ENCODE data around the gene GPALPP1.
"Not testable (repeated sequence)": the region's sequence is repeated elsewhere in the genome, so short reads cannot be mapped to it uniquely, and the experiment has no call there.

Gene GPALPP1

DNA sequence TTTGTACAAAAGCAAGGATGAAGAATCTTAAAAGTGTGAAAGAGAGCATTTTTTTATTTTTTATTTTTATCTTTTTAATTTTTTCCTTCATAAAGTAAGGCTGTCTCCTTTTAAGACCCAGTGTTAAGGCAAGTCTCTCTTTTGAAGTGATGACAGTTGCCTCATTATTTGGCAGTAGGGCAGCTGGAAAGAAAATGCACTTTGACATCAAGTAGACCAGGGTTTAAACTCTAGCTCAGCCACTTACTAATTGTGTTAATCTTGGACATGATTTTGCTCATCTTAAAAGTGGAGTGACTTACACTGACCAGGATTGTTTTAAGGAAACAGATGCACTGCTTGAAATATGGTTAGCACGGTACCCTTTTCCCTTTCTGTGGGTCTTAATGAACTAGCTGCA lies 18.5 kb downstream of the GPALPP1 start:
- DNase-seq = no peak

DNA sequence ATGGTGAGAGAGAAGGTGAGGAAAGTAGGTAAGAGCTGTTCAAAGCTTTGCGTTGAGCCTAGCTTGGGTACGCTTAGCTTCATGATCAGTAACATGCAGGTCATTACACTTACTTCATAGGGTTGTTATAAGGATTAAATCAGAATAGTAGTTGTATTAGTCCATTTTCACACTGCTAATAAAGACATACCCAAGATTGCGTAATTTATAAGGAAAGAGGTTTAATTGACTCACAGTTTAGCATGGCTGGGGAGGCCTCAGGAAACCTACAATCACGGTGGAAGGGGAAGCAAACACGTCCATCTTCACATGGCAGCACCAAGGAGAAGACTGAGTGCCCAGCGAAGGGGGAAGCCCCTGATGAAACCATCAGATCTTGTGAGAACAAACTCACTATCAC lies 21.9 kb downstream of the GPALPP1 start:
- DNase-seq = no peak

DNA sequence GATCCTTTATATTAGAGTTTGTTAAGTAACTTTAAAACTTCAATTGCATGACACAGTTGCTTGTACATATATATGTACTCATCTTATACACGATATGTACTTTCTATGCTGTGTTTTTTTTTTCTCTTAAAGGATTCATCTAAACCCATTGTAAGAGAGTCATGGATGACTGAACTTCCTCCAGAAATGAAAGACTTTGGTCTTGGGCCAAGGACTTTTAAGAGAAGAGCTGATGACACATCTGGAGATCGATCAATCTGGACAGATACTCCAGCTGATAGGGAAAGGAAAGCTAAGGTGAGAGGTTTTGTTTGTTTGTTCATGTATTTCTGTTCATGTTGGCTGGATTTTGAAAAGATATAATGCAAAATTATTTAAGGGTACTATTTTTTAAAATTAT lies 26.0 kb downstream of the GPALPP1 start:
- no peak for DNase-seq

DNA sequence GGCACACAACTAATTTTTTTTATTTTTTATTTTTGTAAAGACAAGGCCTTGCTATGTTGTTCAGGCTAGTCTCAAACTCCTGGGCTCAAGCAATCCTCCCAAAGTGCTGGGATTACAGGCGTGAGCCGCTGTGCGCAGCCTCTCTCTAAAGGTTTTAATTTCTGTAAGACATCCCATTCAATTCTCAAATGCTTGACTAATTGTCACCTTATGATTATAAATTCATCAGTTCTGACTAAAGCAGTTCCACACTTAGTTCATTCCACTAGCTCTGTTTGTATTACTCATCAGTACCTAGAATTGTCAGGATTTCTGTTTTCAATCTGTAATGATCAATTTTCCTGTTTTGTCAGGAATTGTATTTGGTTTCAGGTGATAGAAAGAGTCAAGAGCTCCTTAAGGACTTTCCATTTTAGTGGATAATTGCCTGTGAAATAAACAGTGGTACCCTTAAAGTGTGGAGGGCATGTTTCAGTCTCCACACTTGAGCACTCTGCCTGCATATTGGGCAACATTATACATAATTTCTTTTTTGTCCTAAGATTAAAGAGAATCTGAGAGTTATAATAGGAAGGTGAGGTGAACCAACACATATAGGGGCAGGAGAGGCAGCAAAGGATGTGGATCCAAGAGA lies 27.6 kb downstream of the GPALPP1 start:
- no peak for DNase-seq

DNA sequence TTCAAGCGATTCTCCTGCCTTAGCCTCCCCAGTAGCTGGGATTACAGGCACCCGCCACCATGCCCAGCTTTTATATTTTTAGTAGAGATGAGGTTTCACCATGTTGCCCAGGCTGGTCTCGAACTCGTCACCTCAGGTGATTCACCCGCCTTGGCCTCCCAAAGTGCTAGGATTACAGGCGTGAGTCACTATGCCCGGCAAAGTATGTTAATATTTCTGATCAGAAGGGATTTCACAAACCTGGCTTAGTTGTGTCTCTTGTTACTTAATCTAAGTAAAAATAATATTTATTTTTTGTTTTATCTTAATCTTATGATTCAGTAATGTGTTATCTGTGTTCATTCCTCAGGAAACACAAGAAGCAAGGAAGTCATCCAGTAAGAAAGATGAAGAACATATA lies 30.6 kb downstream of the GPALPP1 start:
- DNase-seq = not testable (repeated sequence)

DNA sequence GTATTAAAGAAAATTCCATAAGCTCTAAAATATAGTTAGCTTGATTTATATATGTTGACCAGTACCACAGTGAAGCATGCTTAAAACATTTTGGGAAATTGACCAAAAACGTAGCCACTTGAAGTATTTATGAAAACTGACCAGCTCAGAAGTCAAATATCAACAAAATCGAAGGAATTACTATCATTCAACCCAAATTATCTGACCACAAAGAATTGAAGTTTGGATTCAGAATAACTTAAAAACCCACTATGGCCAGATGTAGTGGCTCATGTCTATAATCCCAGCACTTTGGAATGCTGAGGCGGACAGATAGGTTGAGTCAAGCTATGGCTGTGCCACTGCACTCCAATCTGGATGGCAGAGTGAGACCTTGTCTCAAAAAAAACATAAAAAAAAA lies 31.9 kb downstream of the GPALPP1 start:
- no peak for DNase-seq

DNA sequence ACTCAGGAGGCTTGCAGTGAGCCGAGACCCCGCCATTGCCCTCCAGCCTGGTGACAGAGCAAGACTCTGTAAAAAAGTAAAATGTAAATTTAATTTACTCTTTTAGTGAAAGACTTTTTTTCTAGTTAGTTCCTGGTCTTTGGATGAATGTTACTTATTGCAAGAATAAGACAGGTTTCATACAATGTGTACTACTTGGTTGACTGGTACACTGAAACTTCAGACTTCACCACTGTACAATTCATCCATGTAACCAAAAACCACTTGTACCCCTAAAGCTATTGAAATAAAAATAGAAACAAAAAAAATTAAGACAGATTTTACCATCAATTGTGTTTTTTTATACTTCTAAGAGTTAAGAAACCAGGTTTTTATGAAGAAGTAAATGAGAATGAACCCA lies 35.5 kb downstream of the GPALPP1 start:
- DNase-seq = no peak

DNA sequence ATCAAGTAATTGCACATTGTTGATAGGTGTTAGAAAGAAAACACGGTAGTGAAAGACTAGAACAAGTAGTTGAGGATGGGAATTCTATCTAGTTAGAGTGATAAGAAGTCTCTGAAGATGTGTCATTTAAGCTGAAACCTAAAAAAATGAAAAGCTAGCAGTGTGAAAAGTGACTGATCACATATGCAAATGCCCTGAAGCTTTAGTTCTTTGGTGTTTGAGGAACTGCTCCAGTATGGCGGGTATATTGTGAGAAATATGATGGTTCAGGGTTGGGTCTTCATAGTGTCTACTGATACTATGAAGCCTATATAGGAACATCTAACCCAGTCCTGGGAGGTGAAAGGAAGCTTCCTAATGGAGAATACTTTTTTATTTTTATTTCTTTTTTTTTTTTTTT lies 45.0 kb downstream of the GPALPP1 start:
- DNase-seq = no peak

DNA sequence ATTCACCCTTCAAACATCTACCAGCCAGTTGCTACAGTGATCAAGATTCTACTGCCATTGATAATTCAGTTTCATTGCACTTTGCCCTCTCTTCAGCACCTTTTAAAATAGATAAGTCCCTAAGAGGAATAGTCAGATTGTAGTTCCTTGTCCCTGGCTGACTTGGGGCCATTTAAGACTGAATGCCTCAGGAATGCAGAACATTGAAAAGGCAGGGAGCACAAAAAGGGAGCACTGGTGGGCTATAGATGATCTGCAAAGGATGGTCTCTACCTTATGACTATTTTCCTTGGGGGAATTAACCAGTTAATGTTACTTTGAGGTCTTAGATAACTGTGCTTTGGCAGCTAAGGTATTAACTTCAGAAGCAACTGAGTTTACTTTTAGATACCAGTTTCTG lies 46.9 kb downstream of the GPALPP1 start:
- no peak for DNase-seq

DNA sequence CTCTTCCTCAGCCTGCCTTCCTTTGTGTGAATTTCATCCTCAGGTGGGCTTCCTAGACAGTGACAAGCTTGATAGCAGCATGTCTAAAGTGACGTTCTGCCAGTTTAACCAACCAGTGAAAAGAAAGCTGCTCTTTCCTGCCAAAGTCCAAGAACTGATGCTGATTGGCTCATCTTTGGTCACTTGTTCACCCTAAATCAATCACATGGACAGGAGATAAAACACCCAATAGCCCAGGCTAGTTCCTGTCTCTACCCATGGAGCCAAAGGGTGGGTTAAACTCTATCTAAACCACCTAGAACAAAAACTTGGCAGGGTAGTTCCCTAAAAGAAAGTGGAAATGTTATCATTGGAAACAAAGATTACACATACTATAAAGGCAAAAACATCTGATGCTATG lies 50.8 kb downstream of the GPALPP1 start:
- DNase-seq = no peak

DNA sequence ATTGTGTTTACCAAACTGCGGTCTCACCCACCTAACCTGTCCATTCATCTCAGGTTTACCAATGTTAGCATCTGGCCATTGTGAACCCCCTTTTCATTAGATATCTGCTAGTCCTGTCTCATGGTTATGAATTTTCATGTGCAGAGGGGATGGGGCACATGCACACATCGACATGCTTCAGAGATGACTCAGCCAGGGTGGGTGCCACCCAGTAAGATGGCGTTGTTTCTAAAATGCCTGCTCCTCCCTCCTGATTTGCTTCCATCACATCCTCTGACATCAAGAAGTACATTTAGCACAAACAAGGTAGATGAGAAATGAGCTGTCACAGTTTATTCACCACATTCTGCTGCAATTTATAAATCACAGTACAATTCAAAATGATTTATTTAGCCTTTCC lies 51.3 kb downstream of the GPALPP1 start:
- no peak for DNase-seq

DNA sequence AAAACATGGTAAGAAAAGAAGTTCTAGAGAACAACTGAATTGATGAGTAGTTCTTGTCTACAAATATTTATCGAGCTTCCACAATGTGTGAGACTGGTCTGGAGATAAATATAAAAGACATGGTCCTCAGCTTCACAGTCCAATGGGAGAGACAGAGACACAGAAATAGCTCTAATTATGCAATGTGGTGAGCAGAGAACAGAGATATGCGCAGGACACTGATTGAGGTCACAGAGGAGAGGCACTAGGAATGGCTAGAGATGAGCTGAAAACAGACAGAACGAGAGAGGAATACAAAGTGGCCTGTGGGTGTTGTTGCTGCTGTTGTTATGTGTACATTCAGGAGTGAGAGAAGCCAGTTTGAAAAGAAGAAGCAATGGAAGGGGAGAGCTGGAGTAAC lies 53.2 kb downstream of the GPALPP1 start:
- DNase-seq = no peak

DNA sequence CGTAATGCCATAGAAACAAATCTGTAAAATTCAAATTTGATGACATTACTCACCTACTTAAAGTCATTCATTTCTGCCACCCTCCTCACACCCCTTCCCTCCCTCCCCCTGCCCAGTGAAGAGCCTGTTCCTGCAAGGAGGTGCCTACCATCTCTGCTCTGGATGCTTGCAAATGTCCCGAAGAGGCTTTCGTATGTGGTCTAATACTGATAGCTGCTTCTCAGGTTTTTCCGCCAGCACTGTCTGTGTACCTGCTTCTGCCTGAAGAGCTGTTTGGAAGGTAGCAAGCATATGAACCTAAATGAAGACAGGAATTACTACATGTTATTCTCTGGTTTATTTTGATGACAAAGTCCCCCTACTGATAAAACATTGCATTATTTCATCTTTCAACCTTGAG lies 57.1 kb downstream of the GPALPP1 start:
- DNase-seq = no peak

DNA sequence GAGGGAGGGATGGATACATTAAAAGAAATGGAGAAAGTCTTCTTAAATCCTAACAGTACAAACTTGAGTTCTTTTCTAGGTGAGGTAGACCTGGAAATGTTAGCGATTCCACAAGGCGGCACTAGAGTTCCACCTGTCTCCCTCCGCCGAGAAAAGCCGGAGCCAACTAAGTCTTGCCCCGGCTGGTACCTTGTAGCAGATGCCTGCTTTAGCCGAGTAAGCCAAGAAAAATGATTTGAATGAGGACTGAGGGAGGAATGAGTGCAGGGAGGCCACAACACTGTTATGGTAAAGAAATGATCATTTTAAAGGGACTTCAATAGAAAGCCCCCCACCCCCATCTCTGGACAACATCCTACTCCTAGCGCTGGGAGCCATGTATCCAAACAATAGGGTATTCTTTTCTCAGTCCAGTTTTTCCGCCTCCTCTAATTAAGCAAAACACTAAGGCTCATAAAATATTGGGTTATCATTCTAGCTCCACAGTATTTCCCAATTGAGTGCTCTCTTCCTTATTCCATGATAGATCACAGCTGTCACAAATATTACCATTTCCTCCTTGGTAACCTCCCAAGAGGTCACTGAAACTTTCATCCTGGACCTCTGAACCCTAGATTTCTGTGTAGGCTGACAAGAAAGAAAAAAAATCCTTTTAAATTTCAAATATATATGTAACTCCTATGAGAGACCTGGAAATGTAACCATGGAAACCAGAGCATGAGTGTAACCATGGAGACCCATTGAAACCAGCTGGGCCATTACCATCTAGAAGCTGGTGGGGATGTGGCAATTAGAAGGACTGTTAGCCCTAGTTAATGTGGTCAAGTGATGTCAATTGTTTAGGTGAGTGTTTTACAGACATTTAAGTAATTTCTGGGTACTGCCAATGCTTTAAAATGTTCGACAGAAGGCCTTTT lies 58.3 kb downstream of the GPALPP1 start:
- DNase-seq = peak; percentile 23

DNA sequence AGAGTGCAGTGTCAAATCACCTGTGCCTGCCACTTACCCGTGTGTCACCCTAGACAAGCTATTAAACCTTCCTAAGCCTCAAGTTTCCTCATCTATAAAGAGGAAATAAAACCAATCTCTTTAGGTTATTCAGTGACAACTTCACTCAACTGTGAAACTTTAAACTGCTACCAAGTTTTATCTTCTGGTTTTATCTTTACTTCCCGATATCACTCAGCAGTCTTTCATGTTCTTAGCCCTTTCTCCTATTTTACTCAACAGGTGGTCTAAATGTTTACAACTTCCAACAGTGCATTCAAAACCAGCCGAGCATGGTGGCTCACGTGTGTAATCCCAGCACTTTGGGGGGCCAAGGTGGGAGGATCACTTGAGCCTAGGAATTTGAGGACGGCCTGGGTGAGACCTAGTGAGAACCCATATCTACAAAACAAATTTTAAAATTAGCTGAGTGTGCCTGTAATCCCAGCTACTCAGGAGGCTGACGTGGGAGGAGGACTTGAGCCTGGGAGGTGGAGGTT lies 59.6 kb downstream of the GPALPP1 start:
- no peak for DNase-seq

DNA sequence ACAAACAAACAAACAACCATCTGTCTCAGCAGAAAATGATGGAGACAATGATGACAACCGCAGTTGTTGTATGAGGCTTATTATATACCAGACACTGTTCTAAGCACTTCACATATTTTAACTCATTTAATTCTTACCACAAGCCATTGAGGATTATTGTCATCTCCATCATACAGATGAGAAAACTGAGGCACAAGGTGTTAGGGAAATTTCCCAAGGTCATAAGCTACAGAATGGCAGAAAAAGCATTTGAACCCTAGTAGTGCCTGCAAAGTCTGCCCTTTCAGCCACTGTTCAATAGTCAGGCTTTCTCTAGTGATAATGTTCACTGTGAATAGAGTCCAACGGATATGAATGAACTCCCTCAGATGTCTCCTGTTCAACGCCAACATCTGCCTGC lies 60.1 kb downstream of the GPALPP1 start:
- DNase-seq = no peak

DNA sequence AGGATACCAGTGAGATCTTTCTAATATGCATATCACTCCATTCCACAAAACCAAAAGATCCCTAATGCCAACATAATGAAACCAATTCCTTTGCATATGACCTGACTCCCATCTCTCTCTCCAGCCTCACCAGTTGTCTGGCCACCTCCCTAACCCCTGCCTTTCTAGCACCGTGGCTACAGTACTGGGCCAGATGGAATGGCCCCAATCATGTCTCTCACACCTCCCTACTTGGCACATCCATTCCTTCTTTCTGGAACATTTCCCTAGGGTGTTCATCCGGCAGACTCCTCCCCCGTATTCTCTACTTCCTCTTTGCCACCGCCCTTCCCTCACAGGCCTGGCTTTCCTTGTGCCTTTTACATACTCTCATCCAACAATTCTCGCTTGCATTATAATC lies 62.0 kb downstream of the GPALPP1 start:
- DNase-seq = no peak

DNA sequence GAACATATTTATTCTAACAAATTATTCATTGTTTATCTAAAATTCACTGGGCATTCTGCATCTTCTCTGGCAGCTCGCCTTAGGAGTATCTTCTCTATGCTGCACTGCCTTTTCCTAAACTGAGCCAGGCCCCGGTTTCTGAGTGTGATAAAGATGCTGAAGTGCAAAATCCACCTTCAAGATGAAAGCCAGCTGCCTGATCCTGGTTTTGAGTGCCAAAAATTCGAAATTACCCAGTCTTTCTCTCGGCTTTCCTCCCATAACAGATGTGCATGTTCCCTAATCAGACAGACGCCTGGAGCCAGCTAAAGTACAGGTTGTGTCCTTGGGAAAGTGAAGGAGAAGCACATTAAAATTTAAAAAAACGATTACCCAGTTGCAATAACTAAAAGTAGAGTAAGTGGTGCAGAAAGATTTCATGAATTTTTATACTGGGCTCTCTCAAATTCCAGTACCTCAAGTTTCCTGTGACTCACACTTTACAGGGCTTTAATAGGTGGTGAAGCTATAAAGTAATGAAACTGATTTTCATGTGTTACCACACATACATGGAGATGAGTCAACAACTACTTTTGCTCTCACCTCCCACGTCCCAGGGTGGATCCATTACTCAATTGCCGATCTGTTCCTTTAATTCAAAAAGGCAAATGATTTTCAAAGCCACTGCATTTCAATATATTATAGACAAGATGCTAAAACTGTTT lies 66.0 kb downstream of the GPALPP1 start:
- DNase-seq = no peak

DNA sequence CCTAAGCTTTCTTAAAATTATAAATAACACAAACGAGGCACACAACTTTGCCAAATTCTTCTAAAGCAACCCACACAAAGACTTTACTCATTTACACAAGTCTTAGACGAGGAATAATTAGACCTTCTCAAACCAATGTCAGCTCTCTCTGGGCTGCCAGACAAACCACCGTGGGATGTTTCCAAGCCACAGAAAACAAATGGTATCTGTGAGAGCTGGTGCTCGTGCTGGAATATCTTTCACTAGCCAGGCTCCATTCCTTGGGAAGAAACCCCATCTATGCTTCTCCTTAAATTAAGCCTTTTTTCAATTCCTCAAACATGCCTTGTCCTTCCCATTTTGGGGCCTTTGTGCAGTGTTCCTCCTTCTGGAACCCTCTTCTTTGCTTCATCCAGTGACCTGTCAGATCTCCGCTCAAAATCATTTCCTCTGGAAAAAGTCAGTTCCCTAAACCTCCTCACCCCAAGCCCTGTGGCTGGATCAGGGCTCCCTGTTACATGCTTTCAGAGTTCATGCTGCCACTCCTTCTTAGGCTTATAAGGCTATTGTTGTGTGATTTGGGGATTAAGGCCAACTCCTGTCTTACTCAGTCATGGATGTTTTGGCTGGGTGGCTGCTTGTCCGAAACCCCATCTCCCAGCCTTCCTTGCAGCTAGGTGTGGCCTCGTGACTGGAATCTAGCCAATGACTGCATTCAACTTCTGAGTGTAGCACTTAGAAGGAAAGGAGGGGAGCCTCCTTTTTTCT lies 66.7 kb downstream of the GPALPP1 start:
- no peak for DNase-seq

DNA sequence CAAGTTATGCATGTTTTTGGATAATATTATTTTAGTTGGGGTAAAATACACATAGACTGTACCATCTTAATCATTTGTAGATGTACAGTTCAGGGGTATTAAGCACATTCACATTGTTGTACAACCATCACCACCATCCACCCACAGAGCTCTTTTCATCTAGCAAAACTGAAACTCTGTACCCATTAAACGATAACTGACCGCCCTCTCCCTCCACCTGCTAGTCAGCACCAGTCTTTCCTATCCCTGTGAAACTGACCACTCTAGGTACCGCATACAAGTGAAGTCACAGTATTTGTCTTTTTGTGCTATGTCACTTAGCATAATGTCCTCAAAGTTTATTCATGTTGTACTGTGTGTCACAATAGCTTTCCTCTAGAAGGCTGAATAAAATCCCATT lies 70.7 kb downstream of the GPALPP1 start:
- no peak for DNase-seq

DNA sequence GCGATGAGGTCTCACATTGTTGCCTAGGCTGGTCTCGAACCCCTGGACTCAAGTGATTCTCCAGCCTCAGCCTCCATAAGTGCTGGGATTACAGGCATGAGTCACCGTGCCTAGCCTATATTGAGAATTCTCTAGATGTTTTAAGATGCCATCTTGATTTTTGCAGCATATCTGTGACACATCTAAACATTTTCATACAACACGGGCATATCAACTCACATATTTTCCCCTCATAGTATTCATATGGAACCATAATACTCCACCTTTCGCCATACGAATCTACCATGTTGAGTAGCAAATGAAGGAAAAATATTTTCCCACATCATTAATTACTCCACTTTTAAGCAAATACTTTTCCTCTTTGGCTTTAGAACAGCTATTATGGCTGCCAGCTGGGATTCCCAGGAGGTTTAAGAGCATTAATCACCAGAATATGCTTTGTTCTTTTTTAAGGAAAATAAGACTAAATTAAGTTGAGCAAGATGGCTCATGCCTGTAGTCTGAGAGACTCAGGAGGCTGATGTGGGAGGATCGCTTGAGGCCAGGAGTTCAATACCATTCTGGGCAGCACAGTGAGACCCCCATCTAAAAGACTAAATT lies 74.0 kb downstream of the GPALPP1 start:
- no peak for DNase-seq

DNA sequence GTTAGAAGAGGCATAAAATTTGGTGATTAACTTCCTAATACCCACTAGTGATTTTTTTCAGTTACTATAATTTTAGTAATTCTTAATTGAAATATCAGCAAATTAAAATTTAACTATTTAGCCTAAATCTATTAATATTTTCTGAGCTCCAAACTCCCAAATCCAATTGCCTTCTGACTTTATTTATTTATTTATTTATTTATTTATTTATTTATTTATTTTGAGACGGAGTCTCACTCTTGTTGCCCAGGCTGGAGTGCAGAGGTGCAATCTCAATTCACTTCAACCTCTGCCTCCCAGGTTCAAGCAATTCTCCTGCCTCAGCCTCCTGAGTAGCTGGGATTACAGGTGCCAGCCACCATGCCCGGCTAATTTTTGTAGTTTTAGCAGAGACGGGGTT lies 74.6 kb downstream of the GPALPP1 start:
- DNase-seq = not testable (repeated sequence)

DNA sequence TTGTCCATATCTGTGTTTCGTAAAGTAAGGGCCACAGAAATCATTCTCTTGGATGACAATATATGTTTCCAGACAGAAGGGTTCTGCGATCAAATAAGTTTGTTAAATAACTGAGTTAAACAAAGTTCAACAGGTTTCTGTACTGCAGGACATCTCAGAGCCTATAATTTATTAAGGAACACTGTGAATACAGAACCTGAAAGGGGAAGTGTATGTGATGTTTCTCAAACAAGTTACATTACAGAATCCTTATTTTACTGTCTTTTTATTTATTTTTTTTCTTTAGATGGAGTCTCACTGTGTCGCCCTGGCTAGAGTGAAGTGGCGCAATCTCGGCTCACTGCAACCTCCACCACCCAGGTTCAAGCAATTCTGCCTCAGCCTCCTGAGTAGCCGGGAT lies 75.6 kb downstream of the GPALPP1 start:
- no peak for DNase-seq

All from NCI-H2081 treated with DMSO at 0.1 percent for 48 hours (cell line).